Prostate gland (tissue), 2 donors: ENCODE data around the gene PLXNB3. TPM values are rescaled to one million over a fixed set of nuclear protein-coding genes. Genes with fewer than 3 reads are reported as not detected.

Source experiments
- DNase-seq: peaks from one replicate; pipeline ENCODE4 v3.0.0-alpha.2; 2019; ENCODE audit warnings: low spot score
- H3K27ac ChIP-seq, 2 donors: fragments of 200-600 bp; sonication (generic); 2 replicates each; pipeline ENCODE4 v1.5.1; 2017 to 2019
- H3K27me3 ChIP-seq: fragments of 200-600 bp; sonication (generic); replicated peaks from 2 replicates; pipeline ENCODE4 v1.5.1; 2019; ENCODE audit not compliant: insufficient read depth
- H3K36me3 ChIP-seq, 2 donors: fragments of 200-600 bp; sonication (generic); 1 replicate in 1 of 2; 2 replicates in 1 of 2; pipeline versions ENCODE4 v1.5.1 to v1.8.1; 2017 to 2019
- H3K4me1 ChIP-seq: fragments of 200-600 bp; sonication (generic); replicated peaks from 2 replicates; pipeline ENCODE4 v1.5.1; 2019
- H3K4me3 ChIP-seq, 2 donors: fragments of 200-600 bp; sonication (generic); 2 replicates each; pipeline ENCODE4 v1.5.1; 2017 to 2019
- H3K9me3 ChIP-seq: fragments of 200-600 bp; sonication (generic); 2 replicates; pipeline ENCODE4 v1.5.1; 2017
- CTCF ChIP-seq, 4 experiments: fragments of 200-600 bp in 2 of 4; fragments of 450-650 bp in 2 of 4; sonication (generic) in 2 of 4; IDR thresholded peaks; 1 replicate in 3 of 4; 2 replicates in 1 of 4; pipeline ENCODE4 v1.5.1; 2016 to 2019; ENCODE audit warnings: antibody characterized with exemption in 4 of 4, mild to moderate bottlenecking in 2 of 4, moderate library complexity in 2 of 4
- POLR2A ChIP-seq: fragments of 450-650 bp; IDR thresholded peaks from one replicate; pipeline ENCODE4 v1.6.1; 2016; ENCODE audit warnings: antibody characterized with exemption, mild to moderate bottlenecking
- POLR2AphosphoS5 ChIP-seq: sonication (generic); formaldehyde crosslinking; IDR thresholded peaks from one replicate; pipeline ENCODE4 v1.6.1; 2017; ENCODE audit warnings: antibody characterized with exemption
- WGBS: methylation state at CpG from one replicate; pipeline ENCODE4 v1.1.5; 2018; 5-methylcytosine and 5-hydroxymethylcytosine counted together
- intact Hi-C: fragments of 100-400 bp; cut with DNase I; formaldehyde crosslinking; loops from one replicate; pipeline ENCODE4 v1.14.2; 2022
- total RNA-seq, 2 donors: library from RNA; depleted of rRNA; stranded (reverse); fragments of >200 nt; gene quantifications; one replicate each; pipeline ENCODE4 v1.1.0, GENCODE V29; 2016

The PLXNB3 gene
- total RNA-seq, 2 donors from 2014 or later: 20.9 to 52.7 TPM

GRCh38 chrX:153773741-153774575 is 9.9 kb downstream of the PLXNB3 start:
- Histone ChIP-seq H3K9me3 (no peaks in the 10 kb centered on the region), H3K4me1 (no peaks in the 10 kb centered on the region), H3K36me3 (no peaks in the 10 kb centered on the region), H3K27me3 (no peaks in the 10 kb centered on the region), H3K4me3 (no peak overlapping the region), H3K27ac (no peak overlapping the region)
- intact Hi-C loops: no loop called here
- 88% methylated on average over 11 of the region's 48 CpGs for WGBS
- no peak for TF ChIP-seq POLR2A
- no peak for TF ChIP-seq CTCF (IDR thresholded peaks at IDR 0.05)
- DNase-seq: no peak

- no peak for DNase-seq
- Histone ChIP-seq H3K4me1 (no peaks in the 10 kb centered on the region), H3K36me3 (no peaks in the 10 kb centered on the region), H3K9me3 (no peaks in the 10 kb centered on the region), H3K27ac (no peak overlapping the region), H3K27me3 (no peaks in the 10 kb centered on the region), H3K4me3 (no peak overlapping the region)
- intact Hi-C loops: no loop called here
- TF ChIP-seq POLR2A (no peak), CTCF (IDR thresholded peaks at IDR 0.05) (no peak), POLR2AphosphoS5 (no peak)
- 80% methylated on average over 4 of the region's 37 CpGs for WGBS
These were observed 10.7 kb downstream of the PLXNB3 start for GRCh38 chrX:153774576-153775292.

GRCh38 chrX:153775293-153776119 is 11.5 kb downstream of the PLXNB3 start:
- Histone ChIP-seq H3K36me3 (no peaks in the 10 kb centered on the region), H3K4me1 (no peaks in the 10 kb centered on the region), H3K4me3 (no peak overlapping the region), H3K27ac (no peak overlapping the region), H3K27me3 (no peaks in the 10 kb centered on the region), H3K9me3 (no peaks in the 10 kb centered on the region)
- intact Hi-C loops: no loop called here
- DNase-seq: no peak
- TF ChIP-seq CTCF (IDR thresholded peaks at IDR 0.05) (no peak), POLR2A (no peak), POLR2AphosphoS5 (no peak)
- WGBS: 94% methylated on average over 15 of the region's 42 CpGs

- Histone ChIP-seq H3K27me3 (no peaks in the 10 kb centered on the region), H3K9me3 (no peaks in the 10 kb centered on the region), H3K4me3 (no peak overlapping the region), H3K4me1 (no peaks in the 10 kb centered on the region), H3K36me3 (no peaks in the 10 kb centered on the region), H3K27ac (no peak overlapping the region)
- intact Hi-C loops: no loop called here
- DNase-seq: no peak
- TF ChIP-seq CTCF (IDR thresholded peaks at IDR 0.05): no peak
- TF ChIP-seq POLR2A: no peak
- TF ChIP-seq POLR2AphosphoS5: no peak
- 98% methylated on average over 6 of the region's 20 CpGs for WGBS
These were observed 12.1 kb downstream of the PLXNB3 start for GRCh38 chrX:153776120-153776599.
